ENCODE data around the gene CAMK2D.

The CAMK2D gene

DNA sequence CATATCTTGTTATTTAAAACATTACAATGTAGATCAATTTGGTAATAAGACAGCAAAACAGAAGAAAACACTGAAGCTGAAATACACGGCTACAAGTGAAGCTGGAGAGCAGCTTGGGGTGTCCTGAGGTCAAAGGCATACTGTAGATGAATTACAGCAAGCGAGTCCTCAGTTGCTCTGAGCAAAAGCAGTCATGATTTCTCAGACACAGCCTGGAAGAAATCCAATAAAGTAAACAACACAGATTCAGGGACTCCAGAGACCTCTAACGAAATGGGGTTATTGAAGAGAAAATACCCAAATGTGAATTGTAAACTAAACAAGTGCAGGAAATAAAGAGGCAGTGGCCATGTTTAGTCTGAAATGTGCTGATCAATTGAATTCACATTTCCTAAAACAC lies 324.4 kb downstream of the CAMK2D start:
- no peak for DNase-seq (ENCODE audit: low read depth)
- no peak overlapping the region for H3K4me3 ChIP-seq (ENCODE audit: low read depth, low read length)

- H3K4me3 ChIP-seq (ENCODE audit: low read depth, low read length) = no peak overlapping the region
- DNase-seq (ENCODE audit: low read depth) = peak; percentile 67
Measured at GRCh38 chr4:113436360-113436759, 325.2 kb downstream of the CAMK2D start.

- DNase-seq (ENCODE audit: low read depth) = peak; percentile 77
- no peak overlapping the region for H3K4me3 ChIP-seq (ENCODE audit: low read depth, low read length)
Measured at GRCh38 chr4:113435893-113436292, 325.6 kb downstream of the CAMK2D start.

DNA sequence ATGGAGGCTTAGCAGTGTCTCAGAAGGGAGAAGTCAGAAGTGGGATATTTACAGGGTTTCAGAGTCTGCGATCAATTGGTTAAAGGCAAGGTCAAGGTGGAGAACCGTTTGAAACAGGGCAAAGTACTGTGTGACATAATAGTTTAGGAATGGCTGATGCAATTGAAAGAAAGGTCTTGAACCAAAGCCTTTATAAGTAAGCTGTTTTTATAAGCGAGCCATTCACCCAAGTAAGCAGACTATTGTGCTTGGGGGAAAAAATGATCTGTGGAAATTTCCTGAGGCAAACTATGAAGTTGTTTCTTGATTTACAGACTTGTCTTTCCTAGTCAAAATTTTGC lies 327.3 kb downstream of the CAMK2D start:
- H3K4me3 ChIP-seq (ENCODE audit: low read depth, low read length) = no peak overlapping the region
- DNase-seq (ENCODE audit: low read depth) = peak; percentile 65

DNA sequence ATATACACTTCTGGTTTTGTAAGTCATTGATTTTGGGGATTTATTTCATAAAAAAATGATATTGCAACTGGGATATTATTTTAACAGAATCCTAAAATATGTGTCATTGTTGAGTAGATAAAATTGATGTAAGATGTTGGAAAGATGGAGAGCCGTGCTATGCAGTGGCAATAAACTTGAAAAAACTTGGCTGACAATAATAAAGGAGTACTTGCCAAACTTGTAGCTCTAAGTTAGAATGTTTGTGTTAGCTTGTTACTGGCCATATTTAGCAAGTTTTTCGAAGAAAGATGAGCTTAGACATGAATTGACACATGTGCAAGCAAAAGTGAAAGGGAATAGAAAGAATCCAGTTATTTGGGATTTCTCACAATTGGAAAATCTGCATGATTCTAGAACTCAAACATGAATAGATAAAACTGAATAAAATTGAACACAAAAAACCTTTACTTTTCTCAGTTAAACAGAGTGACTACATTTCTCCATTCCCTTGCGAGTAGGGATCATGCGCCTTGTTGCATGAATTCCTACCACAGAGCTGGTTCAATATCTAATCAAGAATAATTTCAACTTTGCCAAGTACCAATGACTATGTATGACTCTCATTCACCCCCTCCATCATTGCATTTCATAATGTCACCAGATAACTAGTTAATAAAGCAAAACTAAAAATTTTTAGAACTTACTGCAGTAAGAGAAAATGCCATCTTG lies 327.8 kb downstream of the CAMK2D start:
- no peak overlapping the region for H3K4me3 ChIP-seq (ENCODE audit: low read depth, low read length)
- peak; percentile 30 for DNase-seq (ENCODE audit: low read depth)

- no peak for DNase-seq (ENCODE audit: low read depth)
- no peak overlapping the region for H3K4me3 ChIP-seq (ENCODE audit: low read depth, low read length)
Measured at GRCh38 chr4:113433116-113433515, 328.4 kb downstream of the CAMK2D start.

DNA sequence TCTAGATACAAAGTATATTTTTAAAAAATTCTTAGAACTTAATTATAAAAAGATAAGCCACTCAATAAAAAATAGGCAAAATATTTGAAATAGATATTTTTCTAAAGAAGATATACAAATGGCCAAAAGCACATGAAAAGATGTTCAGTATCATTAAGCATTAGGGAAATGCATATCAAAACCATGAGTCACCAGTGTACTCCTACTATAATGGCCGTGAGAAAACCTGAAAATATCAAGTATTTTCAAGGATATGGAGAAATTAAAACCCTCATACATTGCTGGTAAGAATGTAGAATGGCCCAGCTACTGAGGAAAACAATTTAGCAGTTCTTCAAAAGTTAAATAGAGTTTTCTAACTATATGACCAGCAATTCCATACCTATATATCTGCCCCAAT lies 337.9 kb downstream of the CAMK2D start:
- no peak for DNase-seq (ENCODE audit: low read depth)
- no peak overlapping the region for H3K4me3 ChIP-seq (ENCODE audit: low read depth, low read length)

GRCh38 chr4:113420938-113421337 lies 340.6 kb downstream of the CAMK2D start:
- no peak for DNase-seq (ENCODE audit: low read depth)
- no peak overlapping the region for H3K4me3 ChIP-seq (ENCODE audit: low read depth, low read length)

- no peak for DNase-seq (ENCODE audit: low read depth)
- no peak overlapping the region for H3K4me3 ChIP-seq (ENCODE audit: low read depth, low read length)
Measured at GRCh38 chr4:113419631-113420030, 341.9 kb downstream of the CAMK2D start.

DNA sequence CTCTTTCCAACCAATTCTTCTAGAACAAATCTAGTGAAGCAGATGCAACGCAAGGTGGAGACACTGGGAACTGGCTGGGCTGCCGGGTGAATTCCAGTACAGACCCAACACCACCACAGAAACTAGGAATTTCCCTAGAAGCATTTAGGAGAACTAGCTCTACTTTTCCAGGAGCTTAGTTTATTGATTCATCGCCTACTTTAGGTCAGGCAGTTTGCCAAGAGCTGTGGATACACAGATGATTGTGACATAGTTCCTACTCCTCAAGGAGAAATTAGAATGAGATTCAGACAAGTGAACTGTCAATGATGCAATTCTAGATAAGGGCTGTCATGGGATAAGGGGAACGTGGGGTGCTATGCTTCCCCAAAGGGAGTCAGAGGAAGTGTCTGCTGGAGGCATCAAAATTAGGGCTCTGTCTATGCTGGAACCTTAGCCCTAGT lies 350.0 kb downstream of the CAMK2D start:
- DNase-seq (ENCODE audit: low read depth) = peak; percentile 91
- no peak overlapping the region for H3K4me3 ChIP-seq (ENCODE audit: low read depth, low read length)

DNA sequence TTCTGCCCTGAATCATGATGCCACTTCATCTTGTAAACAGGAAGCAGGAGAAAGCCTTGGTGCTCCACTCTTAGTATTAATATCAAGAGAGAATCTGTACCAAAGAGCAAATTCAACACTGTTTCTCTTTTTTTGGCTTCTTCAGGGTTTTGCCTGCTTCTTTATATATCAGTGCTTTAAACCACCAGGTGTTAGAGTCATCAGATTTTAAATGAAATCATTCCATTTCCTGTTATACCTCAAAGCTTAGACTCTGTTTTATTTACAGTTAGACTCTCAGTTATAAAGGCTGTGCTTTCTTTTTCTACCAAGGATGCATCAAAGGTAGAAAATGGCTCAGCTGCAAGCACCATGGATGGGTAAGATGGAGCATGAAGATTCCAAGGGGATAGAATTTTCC lies 350.9 kb downstream of the CAMK2D start:
- no peak overlapping the region for H3K4me3 ChIP-seq (ENCODE audit: low read depth, low read length)
- no peak for DNase-seq (ENCODE audit: low read depth)

DNA sequence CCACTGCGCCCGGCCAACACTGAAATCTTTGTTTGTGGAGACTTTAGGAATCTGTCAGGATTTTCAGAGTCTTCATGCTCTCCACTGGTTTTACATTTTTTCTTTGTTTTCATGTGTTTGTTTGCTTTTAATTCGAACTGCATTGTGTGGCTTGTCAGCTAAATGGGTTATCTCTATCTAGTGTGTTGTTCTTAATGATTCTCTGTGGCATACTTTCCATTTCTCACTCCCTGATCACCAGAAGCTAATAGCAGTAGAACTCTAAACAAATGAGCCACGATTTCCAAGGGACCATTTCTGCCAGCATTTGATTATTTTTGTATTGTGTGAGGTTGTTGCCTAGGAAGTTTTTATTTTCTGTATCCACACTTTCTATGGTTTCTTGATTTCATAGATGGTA lies 352.4 kb downstream of the CAMK2D start:
- no peak for DNase-seq (ENCODE audit: low read depth)
- no peak overlapping the region for H3K4me3 ChIP-seq (ENCODE audit: low read depth, low read length)

DNA sequence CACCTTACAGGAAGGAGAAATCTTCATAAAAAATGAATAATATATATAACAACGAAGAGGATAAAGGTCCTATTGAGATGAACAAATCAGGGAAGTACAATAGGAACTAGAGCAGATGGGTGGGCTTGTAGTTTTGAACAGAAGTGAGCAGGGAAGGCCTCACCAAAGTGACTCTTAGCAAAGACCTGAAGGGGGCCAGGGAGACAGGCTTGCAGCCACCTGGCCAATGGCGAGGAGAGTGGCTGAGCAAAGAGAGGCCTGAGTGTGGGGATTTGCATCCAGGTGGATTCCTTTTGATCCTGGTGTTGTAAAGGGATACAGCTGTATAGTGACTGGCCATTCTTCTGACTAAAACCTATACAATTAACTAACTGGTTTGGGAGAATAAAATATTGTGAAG lies 354.1 kb downstream of the CAMK2D start:
- H3K4me3 ChIP-seq (ENCODE audit: low read depth, low read length) = no peak overlapping the region
- DNase-seq (ENCODE audit: low read depth) = no peak

GRCh38 chr4:113406723-113407016 lies 354.9 kb downstream of the CAMK2D start:
- DNase-seq (ENCODE audit: low read depth) = no peak
- no peak overlapping the region for H3K4me3 ChIP-seq (ENCODE audit: low read depth, low read length)

- no peak for DNase-seq (ENCODE audit: low read depth)
- no peak overlapping the region for H3K4me3 ChIP-seq (ENCODE audit: low read depth, low read length)
Measured at GRCh38 chr4:113405874-113406722, 355.4 kb downstream of the CAMK2D start.

- DNase-seq (ENCODE audit: low read depth) = no peak
- H3K4me3 ChIP-seq (ENCODE audit: low read depth, low read length) = no peak overlapping the region
Measured at GRCh38 chr4:113404841-113405240, 356.7 kb downstream of the CAMK2D start.

DNA sequence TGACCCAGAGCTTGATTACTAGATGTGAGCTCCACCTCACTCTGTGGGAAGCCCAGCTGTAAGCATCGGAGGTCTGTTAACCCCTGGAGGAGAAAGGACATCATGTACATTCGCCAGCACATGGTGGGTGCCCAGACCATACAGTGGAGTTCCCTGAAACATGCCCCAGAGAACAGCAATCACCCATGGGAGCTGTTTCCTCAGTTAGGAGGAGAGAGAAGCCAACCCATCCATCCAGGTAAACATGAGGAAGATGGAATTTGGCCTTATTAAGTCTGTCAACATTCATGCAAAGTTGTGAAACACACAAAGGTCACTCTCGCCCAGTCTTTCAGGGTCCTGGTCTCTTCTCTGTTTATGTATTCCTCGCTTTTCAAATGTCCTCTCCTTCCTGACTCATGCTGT lies 357.4 kb downstream of the CAMK2D start:
- DNase-seq (ENCODE audit: low read depth) = no peak
- no peak overlapping the region for H3K4me3 ChIP-seq (ENCODE audit: low read depth, low read length)

All from skeletal muscle cell (primary cell).